Measurements from ENCODE around the gene CFAP20DC.

The CFAP20DC gene

DNA sequence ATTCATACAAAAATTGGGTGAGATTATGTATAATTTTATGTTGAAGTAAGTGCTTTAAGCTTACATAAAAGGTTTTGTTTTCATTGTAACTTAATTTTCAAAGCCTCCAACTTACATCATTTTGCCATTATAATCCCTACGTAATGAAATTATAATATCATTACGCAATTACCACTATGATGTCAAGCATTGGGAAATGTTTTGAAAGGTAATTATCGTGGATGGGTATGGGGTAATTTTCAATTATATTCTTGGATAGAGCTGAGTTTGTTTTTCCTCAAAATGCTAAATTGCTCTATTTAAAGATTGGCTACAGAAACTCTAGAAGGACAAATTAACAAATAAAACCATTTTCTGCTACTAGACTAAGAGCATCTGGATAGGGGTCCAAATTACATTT is 303.1 kb downstream of the CFAP20DC start:
- H3K4me2 ChIP-seq, result no peak overlapping the region
- H3K36me3 ChIP-seq (ENCODE audit: insufficient read depth), result no peaks in the 10 kb centered on the region
- H3K4me3 ChIP-seq (IDR thresholded peaks at IDR 0.05; ENCODE audit: insufficient read depth, low read depth, low read length), result no peak overlapping the region
- no peaks in the 10 kb centered on the region for H3K79me2 ChIP-seq (ENCODE audit: insufficient read depth, low read depth)
- TF ChIP-seq, protein P1, sequence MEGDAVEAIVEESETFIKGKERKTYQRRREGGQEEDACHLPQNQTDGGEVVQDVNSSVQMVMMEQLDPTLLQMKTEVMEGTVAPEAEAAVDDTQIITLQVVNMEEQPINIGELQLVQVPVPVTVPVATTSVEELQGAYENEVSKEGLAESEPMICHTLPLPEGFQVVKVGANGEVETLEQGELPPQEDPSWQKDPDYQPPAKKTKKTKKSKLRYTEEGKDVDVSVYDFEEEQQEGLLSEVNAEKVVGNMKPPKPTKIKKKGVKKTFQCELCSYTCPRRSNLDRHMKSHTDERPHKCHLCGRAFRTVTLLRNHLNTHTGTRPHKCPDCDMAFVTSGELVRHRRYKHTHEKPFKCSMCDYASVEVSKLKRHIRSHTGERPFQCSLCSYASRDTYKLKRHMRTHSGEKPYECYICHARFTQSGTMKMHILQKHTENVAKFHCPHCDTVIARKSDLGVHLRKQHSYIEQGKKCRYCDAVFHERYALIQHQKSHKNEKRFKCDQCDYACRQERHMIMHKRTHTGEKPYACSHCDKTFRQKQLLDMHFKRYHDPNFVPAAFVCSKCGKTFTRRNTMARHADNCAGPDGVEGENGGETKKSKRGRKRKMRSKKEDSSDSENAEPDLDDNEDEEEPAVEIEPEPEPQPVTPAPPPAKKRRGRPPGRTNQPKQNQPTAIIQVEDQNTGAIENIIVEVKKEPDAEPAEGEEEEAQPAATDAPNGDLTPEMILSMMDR (conservative IDR thresholded peaks at IDR 0.05; ENCODE audit: low read depth, low read length), result no peak
- H3K9ac ChIP-seq, result no peak overlapping the region
- H3K27me3 ChIP-seq (ENCODE audit: insufficient read depth, low read depth), result no peaks in the 10 kb centered on the region
- H3K27ac ChIP-seq, result no peak overlapping the region
- H2AFZ ChIP-seq (ENCODE audit: low read depth), result no peak overlapping the region
- H4K20me1 ChIP-seq (ENCODE audit: insufficient read depth), result no peaks in the 10 kb centered on the region
- H3K4me1 ChIP-seq (ENCODE audit: low read depth, poor library complexity, severe bottlenecking), result no peaks in the 10 kb centered on the region

- Histone ChIP-seq H3K27me3 (ENCODE audit: insufficient read depth, low read depth) (no peaks in the 10 kb centered on the region), H3K9ac (no peak overlapping the region), H3K36me3 (ENCODE audit: insufficient read depth) (no peaks in the 10 kb centered on the region), H3K4me2 (no peak overlapping the region), H3K27ac (no peak overlapping the region), H4K20me1 (ENCODE audit: insufficient read depth) (no peaks in the 10 kb centered on the region), H3K4me3 (IDR thresholded peaks at IDR 0.05; ENCODE audit: insufficient read depth, low read depth, low read length) (no peak overlapping the region), H3K79me2 (ENCODE audit: insufficient read depth, low read depth) (no peaks in the 10 kb centered on the region), H3K4me1 (ENCODE audit: low read depth, poor library complexity, severe bottlenecking) (no peaks in the 10 kb centered on the region), H2AFZ (ENCODE audit: low read depth) (no peak overlapping the region)
- TF ChIP-seq, protein P1 (conservative IDR thresholded peaks at IDR 0.05; ENCODE audit: low read depth, low read length), result no peak
Measured at GRCh38 chr3:58743296-58743695, 306.5 kb downstream of the CFAP20DC start.

GRCh38 chr3:58742239-58742638 is 307.6 kb downstream of the CFAP20DC start:
- Histone ChIP-seq H3K4me3 (IDR thresholded peaks at IDR 0.05; ENCODE audit: insufficient read depth, low read depth, low read length) (no peak overlapping the region), H3K27ac (no peak overlapping the region), H2AFZ (ENCODE audit: low read depth) (no peak overlapping the region), H3K9ac (no peak overlapping the region), H3K4me1 (ENCODE audit: low read depth, poor library complexity, severe bottlenecking) (no peaks in the 10 kb centered on the region), H3K4me2 (no peak overlapping the region), H4K20me1 (ENCODE audit: insufficient read depth) (no peaks in the 10 kb centered on the region), H3K36me3 (ENCODE audit: insufficient read depth) (no peaks in the 10 kb centered on the region), H3K79me2 (ENCODE audit: insufficient read depth, low read depth) (no peaks in the 10 kb centered on the region), H3K27me3 (ENCODE audit: insufficient read depth, low read depth) (no peaks in the 10 kb centered on the region)
- TF ChIP-seq, protein P1 (conservative IDR thresholded peaks at IDR 0.05; ENCODE audit: low read depth, low read length), result no peak

- H4K20me1 ChIP-seq (ENCODE audit: insufficient read depth), result no peaks in the 10 kb centered on the region
- no peak overlapping the region for H3K9ac ChIP-seq
- H3K79me2 ChIP-seq (ENCODE audit: insufficient read depth, low read depth), result no peaks in the 10 kb centered on the region
- H3K4me3 ChIP-seq (IDR thresholded peaks at IDR 0.05; ENCODE audit: insufficient read depth, low read depth, low read length), result no peak overlapping the region
- no peak overlapping the region for H3K4me2 ChIP-seq
- no peaks in the 10 kb centered on the region for H3K36me3 ChIP-seq (ENCODE audit: insufficient read depth)
- no peaks in the 10 kb centered on the region for H3K4me1 ChIP-seq (ENCODE audit: low read depth, poor library complexity, severe bottlenecking)
- H2AFZ ChIP-seq (ENCODE audit: low read depth), result no peak overlapping the region
- no peaks in the 10 kb centered on the region for H3K27me3 ChIP-seq (ENCODE audit: insufficient read depth, low read depth)
- no peak overlapping the region for H3K27ac ChIP-seq
- TF ChIP-seq, protein P1 (conservative IDR thresholded peaks at IDR 0.05; ENCODE audit: low read depth, low read length), result no peak
Measured at GRCh38 chr3:58737644-58738043, 312.2 kb downstream of the CFAP20DC start.
